Activated CD8-positive, alpha-beta memory T cell treated with anti-CD3 and anti-CD28 coated beads for 24 hours (primary cell): Measurements from ENCODE around the gene SULF2.

Experiments used
- DNase-seq: peaks from one replicate; pipeline ENCODE4 v3.0.0-alpha.2; 2020

SULF2 gene

GRCh38 chr20:47708953-47709833 is 76.1 kb downstream of the SULF2 start:
- DNase-seq = no peak

GRCh38 chr20:47708140-47708807 is 77.0 kb downstream of the SULF2 start:
- DNase-seq = no peak

- DNase-seq = no peak
These were observed 78.9 kb downstream of the SULF2 start for GRCh38 chr20:47706345-47706744.

GRCh38 chr20:47705497-47705856 is 79.8 kb downstream of the SULF2 start:
- no peak for DNase-seq

- DNase-seq = no peak
These were observed 80.4 kb downstream of the SULF2 start for GRCh38 chr20:47704746-47705496.

GRCh38 chr20:47703748-47704147 is 81.5 kb downstream of the SULF2 start:
- no peak for DNase-seq

GRCh38 chr20:47701612-47702011 is 83.7 kb downstream of the SULF2 start:
- no peak for DNase-seq

- no peak for DNase-seq
These were observed 85.0 kb downstream of the SULF2 start for GRCh38 chr20:47700327-47700726.

- no peak for DNase-seq
These were observed 85.5 kb downstream of the SULF2 start for GRCh38 chr20:47699818-47700217.

- no peak for DNase-seq
These were observed 87.1 kb downstream of the SULF2 start for GRCh38 chr20:47698142-47698541.

GRCh38 chr20:47696856-47697255 is 88.4 kb downstream of the SULF2 start:
- DNase-seq = no peak

GRCh38 chr20:47694021-47694818 is 91.1 kb downstream of the SULF2 start:
- DNase-seq = no peak

- no peak for DNase-seq
These were observed 93.7 kb downstream of the SULF2 start for GRCh38 chr20:47691625-47692024.

GRCh38 chr20:47689731-47690130 is 95.5 kb downstream of the SULF2 start:
- no peak for DNase-seq

GRCh38 chr20:47688385-47689381 is 96.6 kb downstream of the SULF2 start:
- DNase-seq = no peak

- no peak for DNase-seq
These were observed 97.9 kb downstream of the SULF2 start for GRCh38 chr20:47687095-47687987.

GRCh38 chr20:47686545-47686944 is 98.7 kb downstream of the SULF2 start:
- no peak for DNase-seq

- no peak for DNase-seq
These were observed 100.8 kb downstream of the SULF2 start for GRCh38 chr20:47684306-47685080.

- DNase-seq = no peak
These were observed 102.4 kb downstream of the SULF2 start for GRCh38 chr20:47682916-47683315.
